H1 (cell line): Measurements from ENCODE around the gene UBE2E1. TPM values are rescaled to one million over a fixed set of nuclear protein-coding genes. Genes with fewer than 3 reads are reported as not detected.

Source experiments
- CTCF ChIA-PET: fragments of 300-600 bp; sonication (Branson Sonifier 250); formaldehyde crosslinking; loops from one replicate; lab custom pipeline; 2021; ENCODE audit not compliant: partially characterized antibody; lab: Charles Lee
- POLR2A ChIA-PET: fragments of 300-600 bp; sonication (Branson Sonifier 250); formaldehyde crosslinking; loops from one replicate; lab custom pipeline; 2021; ENCODE audit warnings: inconsistent platforms; ENCODE audit not compliant: partially characterized antibody; lab: Charles Lee
- DNase-seq, 2 experiments: peaks; one replicate each; pipeline versions ENCODE4 v3.0.0 to v3.0.0-alpha.2; 2010 to 2022; ENCODE audit warnings: low spot score in 2 of 2, low read depth in 1 of 2, mixed read lengths in 1 of 2
- FAIRE-seq: peaks from 2 replicates; lab custom pipeline; 2011; peaks lifted over from hg19 to GRCh38; lab: Jason Lieb, UNC
- H2AFZ ChIP-seq: 2 replicates; pipeline ENCODE4 v1.8.1; 2012; ENCODE audit warnings: low read length, inconsistent platforms
- H2AK5ac ChIP-seq: 2 replicates; pipeline ENCODE4 v1.6.1; 2013; ENCODE audit warnings: low read depth, low read length
- H2BK120ac ChIP-seq: replicated peaks from 2 replicates; pipeline ENCODE3; 2013; ENCODE audit warnings: low read depth, low read length, inconsistent platforms
- H2BK12ac ChIP-seq: 2 replicates; pipeline ENCODE4 v1.6.1; 2013; ENCODE audit warnings: low read depth, low read length
- H2BK15ac ChIP-seq: 2 replicates; pipeline ENCODE4 v1.6.1; 2013; ENCODE audit warnings: low read length
- H2BK20ac ChIP-seq: 2 replicates; pipeline ENCODE4 v1.6.1; 2013; ENCODE audit warnings: low read length
- H2BK5ac ChIP-seq: 2 replicates; pipeline ENCODE4 v1.6.1; 2013; ENCODE audit warnings: low read depth, low read length
- H3K14ac ChIP-seq: 2 replicates; pipeline ENCODE4 v1.6.1; 2013; ENCODE audit warnings: inconsistent platforms; ENCODE audit not compliant: insufficient read length
- H3K18ac ChIP-seq: 2 replicates; pipeline ENCODE4 v1.6.1; 2013; ENCODE audit warnings: low read length; ENCODE audit errors: extremely low read depth
- H3K23ac ChIP-seq: 2 replicates; pipeline ENCODE4 v1.6.1; 2013; ENCODE audit warnings: inconsistent platforms; ENCODE audit not compliant: insufficient read length
- H3K23me2 ChIP-seq: 2 replicates; pipeline ENCODE4 v1.6.1; 2013; ENCODE audit warnings: low read depth, low read length
- H3K27ac ChIP-seq: 2 replicates; pipeline ENCODE4 v1.6.1; 2011; ENCODE audit warnings: low read depth, low read length, inconsistent platforms
- H3K27me3 ChIP-seq, 4 experiments: replicated peaks in 1 of 4; 1 replicate in 1 of 4; 2 replicates in 3 of 4; pipeline versions ENCODE4 v1.6.1 to v1.8.1; 2011 to 2013; ENCODE audit warnings: low read length in 3 of 4, mild to moderate bottlenecking in 3 of 4, inconsistent platforms in 2 of 4, mixed read lengths in 2 of 4, moderate library complexity in 1 of 4; ENCODE audit not compliant: control insufficient read depth in 3 of 4, insufficient read depth in 3 of 4; ENCODE audit errors: extremely low read depth in 1 of 4
- H3K36me3 ChIP-seq, 4 experiments: 2 replicates each; pipeline versions ENCODE4 v1.6.1 to v1.8.1; 2011 to 2013; ENCODE audit warnings: mild to moderate bottlenecking in 4 of 4, low read length in 3 of 4, moderate library complexity in 2 of 4, control low read depth in 1 of 4, inconsistent platforms in 1 of 4; ENCODE audit not compliant: insufficient read depth in 4 of 4, control insufficient read depth in 2 of 4
- H3K4ac ChIP-seq: replicated peaks from 2 replicates; pipeline ENCODE3; 2013; ENCODE audit warnings: low read length, low read depth, mixed read lengths, inconsistent platforms; ENCODE audit not compliant: insufficient read length
- H3K4me1 ChIP-seq, 4 experiments: replicated peaks in 1 of 4; 1 replicate in 1 of 4; 2 replicates in 3 of 4; pipeline versions ENCODE4 v1.6.1 to v1.8.1; 2011 to 2013; ENCODE audit warnings: low read length in 3 of 4, inconsistent platforms in 2 of 4, mixed read lengths in 1 of 4; ENCODE audit not compliant: insufficient read depth in 4 of 4, control insufficient read depth in 3 of 4
- H3K4me2 ChIP-seq, 2 experiments: 2 replicates each; pipeline versions ENCODE4 v1.6.1 to v1.8.1; 2011 to 2013; ENCODE audit warnings: low read depth in 2 of 2, low read length in 2 of 2, control low read depth in 1 of 2, inconsistent platforms in 1 of 2, mild to moderate bottlenecking in 1 of 2; ENCODE audit not compliant: insufficient read depth in 1 of 2
- H3K4me3 ChIP-seq, 4 experiments: fragments of 200-600, 300-600 bp in 1 of 4; sonication (generic), shearing (Covaris generic), sonication (Bioruptor Twin) in 1 of 4; 2 replicates each; pipeline versions ENCODE4 v1.5.1 to v1.8.1; 2011 to 2016; ENCODE audit warnings: low read length in 4 of 4, low read depth in 3 of 4, control low read depth in 2 of 4, inconsistent platforms in 2 of 4, mild to moderate bottlenecking in 2 of 4, mixed read lengths in 1 of 4, moderate library complexity in 1 of 4; ENCODE audit not compliant: insufficient read depth in 2 of 4; ENCODE audit errors: extremely low read depth in 1 of 4
- H3K56ac ChIP-seq: replicated peaks from 2 replicates; pipeline ENCODE3; 2013; ENCODE audit warnings: low read depth, mild to moderate bottlenecking, mixed read lengths, low read length, inconsistent platforms; ENCODE audit not compliant: insufficient read length
- H3K79me1 ChIP-seq: 2 replicates; pipeline ENCODE4 v1.6.1; 2013; ENCODE audit warnings: low read depth, low read length, control low read depth
- H3K79me2 ChIP-seq, 2 experiments: 2 replicates each; pipeline versions ENCODE4 v1.6.1 to v1.8.1; 2012 to 2013; ENCODE audit warnings: low read length in 2 of 2, mild to moderate bottlenecking in 2 of 2, inconsistent platforms in 1 of 2; ENCODE audit not compliant: insufficient read depth in 2 of 2, control insufficient read depth in 1 of 2
- H3K9ac ChIP-seq, 4 experiments: replicated peaks in 1 of 4; 1 replicate in 1 of 4; 2 replicates in 3 of 4; pipeline versions ENCODE4 v1.6.1 to v1.8.1; 2011 to 2013; ENCODE audit warnings: low read depth in 3 of 4, low read length in 3 of 4, control low read depth in 2 of 4, mild to moderate bottlenecking in 2 of 4, moderate library complexity in 2 of 4, inconsistent platforms in 1 of 4; ENCODE audit errors: extremely low read depth in 1 of 4
- H3K9me3 ChIP-seq, 2 experiments: 2 replicates each; pipeline versions ENCODE4 v1.6.1 to v1.8.1; 2012 to 2013; ENCODE audit warnings: mild to moderate bottlenecking in 2 of 2, moderate library complexity in 2 of 2, control low read depth in 1 of 2, inconsistent platforms in 1 of 2, low read depth in 1 of 2, low read length in 1 of 2, mixed read lengths in 1 of 2; ENCODE audit not compliant: insufficient read depth in 2 of 2
- H4K20me1 ChIP-seq, 2 experiments: replicated peaks in 1 of 2; 2 replicates each; pipeline versions ENCODE3 to v1.8.1; 2011 to 2013; ENCODE audit warnings: inconsistent platforms in 2 of 2, low read length in 2 of 2, mild to moderate bottlenecking in 1 of 2; ENCODE audit not compliant: insufficient read depth in 2 of 2, control insufficient read depth in 1 of 2
- H4K5ac ChIP-seq: 2 replicates; pipeline ENCODE4 v1.6.1; 2013; ENCODE audit warnings: low read length, low read depth, mixed read lengths, inconsistent platforms; ENCODE audit not compliant: insufficient read length
- H4K8ac ChIP-seq: 2 replicates; pipeline ENCODE4 v1.8.0; 2013; ENCODE audit warnings: mild to moderate bottlenecking, moderate library complexity, low read length, inconsistent platforms; ENCODE audit not compliant: insufficient read depth; ENCODE audit errors: extremely low read depth
- H4K91ac ChIP-seq: replicated peaks from 2 replicates; pipeline ENCODE3; 2013; ENCODE audit warnings: low read length, mixed read lengths, inconsistent platforms; ENCODE audit not compliant: insufficient read length
- CTBP2 ChIP-seq: IDR thresholded peaks from 2 replicates; pipeline ENCODE4 v1.7.0; 2011; ENCODE audit warnings: borderline replicate concordance, mild to moderate bottlenecking, moderate library complexity, mixed read lengths, low read length; ENCODE audit not compliant: insufficient read depth, insufficient read length
- EP300 ChIP-seq, 2 experiments: IDR thresholded peaks; 1 replicate in 1 of 2; 2 replicates in 1 of 2; pipeline ENCODE4 v1.6.1; 2011 to 2012; ENCODE audit warnings: low read depth in 2 of 2, low read length in 2 of 2, mild to moderate bottlenecking in 2 of 2, borderline replicate concordance in 1 of 2, inconsistent platforms in 1 of 2, moderate library complexity in 1 of 2
- HDAC2 ChIP-seq, 2 experiments: fragments of 300-600 bp in 1 of 2; sonication (generic) in 1 of 2; IDR thresholded peaks; 2 replicates each; pipeline ENCODE4 v1.6.1; 2011 to 2012; ENCODE audit warnings: low read depth in 2 of 2, low read length in 2 of 2, mild to moderate bottlenecking in 2 of 2, moderate library complexity in 2 of 2, borderline replicate concordance in 1 of 2, inconsistent platforms in 1 of 2
- MAFK ChIP-seq: IDR thresholded peaks from 2 replicates; pipeline ENCODE4 v1.6.1; 2012; ENCODE audit warnings: low read depth, mild to moderate bottlenecking, improper control_type of control experiment, low read length
- POLR2AphosphoS5 ChIP-seq: IDR thresholded peaks from 2 replicates; pipeline ENCODE4 v1.6.1; 2011; ENCODE audit warnings: low read depth, low read length
- SAP30 ChIP-seq: fragments of 300-600 bp; sonication (generic); IDR thresholded peaks from 2 replicates; pipeline ENCODE4 v1.7.1; 2012; ENCODE audit warnings: low read length, moderate library complexity, mild to moderate bottlenecking, inconsistent platforms; ENCODE audit not compliant: insufficient read depth, insufficient replicate concordance
- WGBS, 2 experiments: shearing (Covaris generic) in 1 of 2; methylation state at CpG; one replicate each; pipeline versions ENCODE4 v1.1.6 to v1.1.7; 2013 to 2015; ENCODE audit warnings: low lambda C conversion rate in 2 of 2, mixed read lengths in 2 of 2, inconsistent platforms in 1 of 2, low coverage in 1 of 2, missing lambda C conversion rate in 1 of 2; ENCODE audit not compliant: insufficient replicate concordance in 2 of 2, insufficient coverage in 1 of 2, insufficient read length in 1 of 2; ENCODE audit errors: extremely low coverage in 1 of 2, missing lambda C conversion rate in 1 of 2; 5-methylcytosine and 5-hydroxymethylcytosine counted together
- polyA plus RNA-seq, 7 experiments: library from polyadenylated mRNA; depleted of rRNA in 3 of 7; stranded (reverse) in 5 of 7; unstranded in 2 of 7; fragments of >200 nt in 5 of 7; fragments of 200-250 nt in 2 of 7; gene quantifications; 1 replicate in 5 of 7; 2 replicates in 1 of 7; 4 replicates in 1 of 7; pipeline versions ENCODE4 v1.2.1 to v1.2.3, GENCODE V29; 2011 to 2013; ENCODE audit warnings: missing spikeins in 2 of 7, mixed read lengths in 2 of 7
- total RNA-seq: library from RNA; stranded (reverse); fragmentation: NEBNext Ultra II Directional; extraction: Animal tissue kit (Norgen Biotek cat#: 25700); gene quantifications from 2 replicates; pipeline ENCODE4 v1.2.1, GENCODE V29; 2021
- TF ChIP-seq, protein P1 (sequence below): IDR thresholded peaks from 2 replicates; pipeline ENCODE4 v1.6.1; 2012; ENCODE audit warnings: inconsistent platforms

The UBE2E1 gene
- total and polyA plus RNA-seq, 2 of the 8 experiments (the other 6 are each of a cell fraction or from before 2014, with no cell fraction given), result 109 to 141 TPM

DNA sequence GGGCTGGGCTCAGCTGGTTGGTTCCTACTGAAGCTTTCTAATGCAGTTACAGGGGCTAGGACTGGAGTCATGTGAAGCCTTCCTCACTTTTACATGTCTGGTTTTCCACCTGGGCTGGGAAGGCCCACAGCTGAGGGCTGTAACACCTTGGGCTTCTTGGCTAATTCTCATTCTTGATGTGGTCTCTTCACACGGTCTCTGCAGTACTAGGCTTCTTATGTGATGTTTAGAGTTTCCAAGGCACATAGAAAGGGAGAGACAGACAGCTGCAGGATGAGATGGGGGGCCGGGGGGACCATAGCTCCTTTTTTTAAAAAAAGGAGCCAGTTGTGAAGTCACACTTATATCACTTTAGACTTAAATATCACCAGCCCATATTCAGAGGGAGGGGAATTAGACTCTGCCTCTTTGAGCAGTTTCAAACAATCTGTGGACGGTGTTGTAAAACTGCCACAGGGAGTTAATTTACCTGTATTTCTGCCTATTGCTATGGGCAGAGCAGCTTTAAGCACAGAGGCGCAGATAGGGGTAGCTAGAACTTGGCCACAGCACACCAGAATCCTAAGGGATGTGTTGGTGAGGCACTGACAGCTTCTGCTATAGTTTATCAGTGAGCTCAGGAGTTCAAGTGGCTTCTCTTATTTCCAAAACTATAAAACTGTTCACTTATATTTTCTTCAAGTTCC is 64.4 kb downstream of the UBE2E1 start:
- DNase-seq, result no peak
- Histone ChIP-seq H3K4me1 (peaks cover 3 to 12% (median 10%) of the 10 kb centered on the region in 4 experiments), H4K8ac (no peak overlapping the region), H3K27me3 (peaks cover 0 to 1% (median 0%) of the 10 kb centered on the region in 4 experiments; a peak in 1 of 7 replicates), H3K23ac (no peak overlapping the region), H2BK12ac (no peak overlapping the region), H3K27ac (no peak overlapping the region), H2AFZ (no peak overlapping the region), H4K91ac (no peak overlapping the region), H2BK15ac (no peak overlapping the region), H4K5ac (no peak overlapping the region), H3K14ac (no peak overlapping the region), H4K20me1 (peaks cover 7 to 20% of the 10 kb centered on the region in 2 experiments), H3K4ac (no peak overlapping the region), H2BK5ac (no peak overlapping the region), H3K36me3 (peaks cover 0 to 3% (median 0%) of the 10 kb centered on the region in 4 experiments; a peak in 2 of 8 replicates), H3K9me3 (no peaks in the 10 kb centered on the region), H3K4me3 (no peak overlapping the region), H3K56ac (no peak overlapping the region), H3K79me2 (peaks cover 0 to 68% of the 10 kb centered on the region in 2 experiments; a peak in 2 of 4 replicates), H2BK20ac (no peak overlapping the region), H2BK120ac (no peak overlapping the region), H3K4me2 (no peak overlapping the region), H3K18ac (no peak overlapping the region), H3K79me1 (no peaks in the 10 kb centered on the region; the same call in 1 of the 2 replicates), H3K23me2 (no peaks in the 10 kb centered on the region; the same call in 1 of the 2 replicates), H3K9ac (no peak overlapping the region), H2AK5ac (no peak overlapping the region)
- CTCF ChIA-PET, result interaction anchor here (0.6 to 2.8 kb wide), 5 partner anchors 13 to 54 kb away, joined by 3 to 10 read pairs (median 4); no protein-coding TSS in a partner anchor
- TF ChIP-seq, protein P1, sequence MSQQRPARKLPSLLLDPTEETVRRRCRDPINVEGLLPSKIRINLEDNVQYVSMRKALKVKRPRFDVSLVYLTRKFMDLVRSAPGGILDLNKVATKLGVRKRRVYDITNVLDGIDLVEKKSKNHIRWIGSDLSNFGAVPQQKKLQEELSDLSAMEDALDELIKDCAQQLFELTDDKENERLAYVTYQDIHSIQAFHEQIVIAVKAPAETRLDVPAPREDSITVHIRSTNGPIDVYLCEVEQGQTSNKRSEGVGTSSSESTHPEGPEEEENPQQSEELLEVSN, result no peak
- no peak for TF ChIP-seq EP300 (IDR thresholded peaks at IDR 0.05; ENCODE audit: borderline replicate concordance in 1 of 2, low read depth in 2 of 2, low read length in 2 of 2)
- TF ChIP-seq CTBP2, result no peak
- no peak for TF ChIP-seq SAP30
- no peak for TF ChIP-seq HDAC2 (IDR thresholded peaks at IDR 0.05; ENCODE audit: borderline replicate concordance in 1 of 2, low read depth in 2 of 2, low read length in 2 of 2)
- no peak for TF ChIP-seq POLR2AphosphoS5
- no peak for TF ChIP-seq MAFK
- FAIRE-seq, result no peak
- 80% methylated on average over 4 of the region's 4 CpGs; no CpG with 5 or more reads in 1 of the 2 experiments for WGBS, 2 experiments
- POLR2A ChIA-PET, result interaction anchor here (1.1 kb wide), 1 partner anchor 47 kb away, joined by 5 read pairs; the partner anchor contains the start of genes NKIRAS1 and RPL15
